K562 (cell line): ENCODE data around the gene ZNF124. TPM values are rescaled to one million over a fixed set of nuclear protein-coding genes. Genes with fewer than 3 reads are reported as not detected.
A peak's percentile ranks its signal among the peaks of the same experiment; 100 is the strongest.

Experiments used
- CBX5 ChIP-seq: IDR thresholded peaks from 2 replicates; pipeline ENCODE4 v1.6.1; 2014; ENCODE audit warnings: low read depth, borderline replicate concordance
- FOXK1 ChIP-seq: sonication (generic); formaldehyde crosslinking; IDR thresholded peaks from 2 replicates; pipeline ENCODE4 v1.8.0; 2022; ENCODE audit warnings: missing genetic modification reagents, mild to moderate bottlenecking, borderline replicate concordance
- ZNF224 ChIP-seq: sonication (generic); formaldehyde crosslinking; IDR thresholded peaks from 2 replicates; pipeline ENCODE4 v1.8.0; 2022; ENCODE audit warnings: mild to moderate bottlenecking, missing genetic modification reagents
- ZNF444 ChIP-seq: fragments of 250-450 bp; sonication (Bioruptor Pico); IDR thresholded peaks from 2 replicates; pipeline ENCODE4 v1.4.0; 2020; ENCODE audit warnings: mild to moderate bottlenecking, moderate library complexity
- polyA plus RNA-seq, 8 experiments: library from polyadenylated mRNA; depleted of rRNA in 4 of 8; stranded (reverse) in 5 of 8; unstranded in 3 of 8; fragments of >200 nt; fragmentation: Nextera tagmentation in 2 of 8; fragmentation: Illumina TruSeq in 1 of 8; extraction: Ambion mirVana in 2 of 8; extraction: Trizol in 1 of 8; gene quantifications; 2 replicates each; pipeline versions ENCODE4 v1.2.1 to v1.2.3, GENCODE V29; 2011 to 2014; ENCODE audit warnings: inconsistent platforms in 1 of 8, missing spikeins in 1 of 8
- total RNA-seq, 7 experiments: library from RNA; depleted of rRNA in 6 of 7; stranded (reverse); fragments of >200 nt in 6 of 7; fragmentation: Illumina TruSeq in 2 of 7; extraction: Trizol in 2 of 7; gene quantifications; 2 replicates each; pipeline versions ENCODE4 v1.2.1 to v1.2.3, GENCODE V29; 2011 to 2021; ENCODE audit warnings: low replicate concordance in 1 of 7
- TF ChIP-seq, protein P1 (sequence below): fragments of 450-650 bp; IDR thresholded peaks from 2 replicates; pipeline ENCODE4 v1.6.1; 2016; ENCODE audit warnings: mild to moderate bottlenecking, moderate library complexity
- TF ChIP-seq, protein P2 (sequence below): fragments of 150-350 bp; IDR thresholded peaks from 2 replicates; pipeline ENCODE4 v1.6.1; 2014; ENCODE audit warnings: low read depth, mild to moderate bottlenecking, low read length, borderline replicate concordance
- TF ChIP-seq, protein P3 (sequence below): sonication (generic); formaldehyde crosslinking; IDR thresholded peaks from 2 replicates; pipeline ENCODE4 v1.5.0; 2020; ENCODE audit warnings: missing genetic modification reagents
- TF ChIP-seq, protein P4 (sequence below), 2 experiments: fragments of 450-650 bp in 1 of 2; sonication (generic) in 1 of 2; formaldehyde crosslinking; conservative IDR thresholded peaks; 2 replicates each; pipeline versions ENCODE4 v1.4.0 to v1.8.1; 2020 to 2022; ENCODE audit warnings: mild to moderate bottlenecking in 1 of 2, missing genetic modification reagents in 1 of 2

The ZNF124 gene
- total and polyA plus RNA-seq, 9 of the 15 experiments (the other 6 are each of a cell fraction or from before 2014, with no cell fraction given): 7.6 to 71.5 (median 20.2) TPM

DNA sequence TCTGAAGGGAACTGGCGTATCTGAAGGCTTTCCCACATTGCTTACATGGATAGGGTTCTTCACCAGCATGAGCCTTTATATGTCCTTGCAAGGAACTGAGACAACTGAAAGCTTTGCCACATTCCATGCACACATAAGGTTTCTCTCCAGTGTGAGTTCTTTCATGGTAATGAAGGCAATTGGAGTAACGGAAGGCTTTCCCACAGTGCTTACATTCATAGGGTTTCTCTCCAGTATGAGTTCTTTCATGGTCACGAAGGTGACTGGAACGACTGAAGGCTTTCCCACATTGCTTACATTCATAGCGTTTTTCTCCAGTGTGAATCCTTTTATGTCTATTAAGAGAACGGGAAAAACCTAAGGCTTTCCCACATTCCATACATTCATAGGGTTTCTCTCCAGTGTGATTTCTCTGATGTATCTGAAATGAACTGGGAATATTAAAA is 15.0 kb downstream of the ZNF124 start (continued):
- TF ChIP-seq, protein P1, sequence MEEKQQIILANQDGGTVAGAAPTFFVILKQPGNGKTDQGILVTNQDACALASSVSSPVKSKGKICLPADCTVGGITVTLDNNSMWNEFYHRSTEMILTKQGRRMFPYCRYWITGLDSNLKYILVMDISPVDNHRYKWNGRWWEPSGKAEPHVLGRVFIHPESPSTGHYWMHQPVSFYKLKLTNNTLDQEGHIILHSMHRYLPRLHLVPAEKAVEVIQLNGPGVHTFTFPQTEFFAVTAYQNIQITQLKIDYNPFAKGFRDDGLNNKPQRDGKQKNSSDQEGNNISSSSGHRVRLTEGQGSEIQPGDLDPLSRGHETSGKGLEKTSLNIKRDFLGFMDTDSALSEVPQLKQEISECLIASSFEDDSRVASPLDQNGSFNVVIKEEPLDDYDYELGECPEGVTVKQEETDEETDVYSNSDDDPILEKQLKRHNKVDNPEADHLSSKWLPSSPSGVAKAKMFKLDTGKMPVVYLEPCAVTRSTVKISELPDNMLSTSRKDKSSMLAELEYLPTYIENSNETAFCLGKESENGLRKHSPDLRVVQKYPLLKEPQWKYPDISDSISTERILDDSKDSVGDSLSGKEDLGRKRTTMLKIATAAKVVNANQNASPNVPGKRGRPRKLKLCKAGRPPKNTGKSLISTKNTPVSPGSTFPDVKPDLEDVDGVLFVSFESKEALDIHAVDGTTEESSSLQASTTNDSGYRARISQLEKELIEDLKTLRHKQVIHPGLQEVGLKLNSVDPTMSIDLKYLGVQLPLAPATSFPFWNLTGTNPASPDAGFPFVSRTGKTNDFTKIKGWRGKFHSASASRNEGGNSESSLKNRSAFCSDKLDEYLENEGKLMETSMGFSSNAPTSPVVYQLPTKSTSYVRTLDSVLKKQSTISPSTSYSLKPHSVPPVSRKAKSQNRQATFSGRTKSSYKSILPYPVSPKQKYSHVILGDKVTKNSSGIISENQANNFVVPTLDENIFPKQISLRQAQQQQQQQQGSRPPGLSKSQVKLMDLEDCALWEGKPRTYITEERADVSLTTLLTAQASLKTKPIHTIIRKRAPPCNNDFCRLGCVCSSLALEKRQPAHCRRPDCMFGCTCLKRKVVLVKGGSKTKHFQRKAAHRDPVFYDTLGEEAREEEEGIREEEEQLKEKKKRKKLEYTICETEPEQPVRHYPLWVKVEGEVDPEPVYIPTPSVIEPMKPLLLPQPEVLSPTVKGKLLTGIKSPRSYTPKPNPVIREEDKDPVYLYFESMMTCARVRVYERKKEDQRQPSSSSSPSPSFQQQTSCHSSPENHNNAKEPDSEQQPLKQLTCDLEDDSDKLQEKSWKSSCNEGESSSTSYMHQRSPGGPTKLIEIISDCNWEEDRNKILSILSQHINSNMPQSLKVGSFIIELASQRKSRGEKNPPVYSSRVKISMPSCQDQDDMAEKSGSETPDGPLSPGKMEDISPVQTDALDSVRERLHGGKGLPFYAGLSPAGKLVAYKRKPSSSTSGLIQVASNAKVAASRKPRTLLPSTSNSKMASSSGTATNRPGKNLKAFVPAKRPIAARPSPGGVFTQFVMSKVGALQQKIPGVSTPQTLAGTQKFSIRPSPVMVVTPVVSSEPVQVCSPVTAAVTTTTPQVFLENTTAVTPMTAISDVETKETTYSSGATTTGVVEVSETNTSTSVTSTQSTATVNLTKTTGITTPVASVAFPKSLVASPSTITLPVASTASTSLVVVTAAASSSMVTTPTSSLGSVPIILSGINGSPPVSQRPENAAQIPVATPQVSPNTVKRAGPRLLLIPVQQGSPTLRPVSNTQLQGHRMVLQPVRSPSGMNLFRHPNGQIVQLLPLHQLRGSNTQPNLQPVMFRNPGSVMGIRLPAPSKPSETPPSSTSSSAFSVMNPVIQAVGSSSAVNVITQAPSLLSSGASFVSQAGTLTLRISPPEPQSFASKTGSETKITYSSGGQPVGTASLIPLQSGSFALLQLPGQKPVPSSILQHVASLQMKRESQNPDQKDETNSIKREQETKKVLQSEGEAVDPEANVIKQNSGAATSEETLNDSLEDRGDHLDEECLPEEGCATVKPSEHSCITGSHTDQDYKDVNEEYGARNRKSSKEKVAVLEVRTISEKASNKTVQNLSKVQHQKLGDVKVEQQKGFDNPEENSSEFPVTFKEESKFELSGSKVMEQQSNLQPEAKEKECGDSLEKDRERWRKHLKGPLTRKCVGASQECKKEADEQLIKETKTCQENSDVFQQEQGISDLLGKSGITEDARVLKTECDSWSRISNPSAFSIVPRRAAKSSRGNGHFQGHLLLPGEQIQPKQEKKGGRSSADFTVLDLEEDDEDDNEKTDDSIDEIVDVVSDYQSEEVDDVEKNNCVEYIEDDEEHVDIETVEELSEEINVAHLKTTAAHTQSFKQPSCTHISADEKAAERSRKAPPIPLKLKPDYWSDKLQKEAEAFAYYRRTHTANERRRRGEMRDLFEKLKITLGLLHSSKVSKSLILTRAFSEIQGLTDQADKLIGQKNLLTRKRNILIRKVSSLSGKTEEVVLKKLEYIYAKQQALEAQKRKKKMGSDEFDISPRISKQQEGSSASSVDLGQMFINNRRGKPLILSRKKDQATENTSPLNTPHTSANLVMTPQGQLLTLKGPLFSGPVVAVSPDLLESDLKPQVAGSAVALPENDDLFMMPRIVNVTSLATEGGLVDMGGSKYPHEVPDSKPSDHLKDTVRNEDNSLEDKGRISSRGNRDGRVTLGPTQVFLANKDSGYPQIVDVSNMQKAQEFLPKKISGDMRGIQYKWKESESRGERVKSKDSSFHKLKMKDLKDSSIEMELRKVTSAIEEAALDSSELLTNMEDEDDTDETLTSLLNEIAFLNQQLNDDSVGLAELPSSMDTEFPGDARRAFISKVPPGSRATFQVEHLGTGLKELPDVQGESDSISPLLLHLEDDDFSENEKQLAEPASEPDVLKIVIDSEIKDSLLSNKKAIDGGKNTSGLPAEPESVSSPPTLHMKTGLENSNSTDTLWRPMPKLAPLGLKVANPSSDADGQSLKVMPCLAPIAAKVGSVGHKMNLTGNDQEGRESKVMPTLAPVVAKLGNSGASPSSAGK: no peak
- no peak for TF ChIP-seq FOXK1
- 0 out of 2 replicates have a peak, but pooled peaks have one; percentile 16 for TF ChIP-seq CBX5
- TF ChIP-seq, protein P2, sequence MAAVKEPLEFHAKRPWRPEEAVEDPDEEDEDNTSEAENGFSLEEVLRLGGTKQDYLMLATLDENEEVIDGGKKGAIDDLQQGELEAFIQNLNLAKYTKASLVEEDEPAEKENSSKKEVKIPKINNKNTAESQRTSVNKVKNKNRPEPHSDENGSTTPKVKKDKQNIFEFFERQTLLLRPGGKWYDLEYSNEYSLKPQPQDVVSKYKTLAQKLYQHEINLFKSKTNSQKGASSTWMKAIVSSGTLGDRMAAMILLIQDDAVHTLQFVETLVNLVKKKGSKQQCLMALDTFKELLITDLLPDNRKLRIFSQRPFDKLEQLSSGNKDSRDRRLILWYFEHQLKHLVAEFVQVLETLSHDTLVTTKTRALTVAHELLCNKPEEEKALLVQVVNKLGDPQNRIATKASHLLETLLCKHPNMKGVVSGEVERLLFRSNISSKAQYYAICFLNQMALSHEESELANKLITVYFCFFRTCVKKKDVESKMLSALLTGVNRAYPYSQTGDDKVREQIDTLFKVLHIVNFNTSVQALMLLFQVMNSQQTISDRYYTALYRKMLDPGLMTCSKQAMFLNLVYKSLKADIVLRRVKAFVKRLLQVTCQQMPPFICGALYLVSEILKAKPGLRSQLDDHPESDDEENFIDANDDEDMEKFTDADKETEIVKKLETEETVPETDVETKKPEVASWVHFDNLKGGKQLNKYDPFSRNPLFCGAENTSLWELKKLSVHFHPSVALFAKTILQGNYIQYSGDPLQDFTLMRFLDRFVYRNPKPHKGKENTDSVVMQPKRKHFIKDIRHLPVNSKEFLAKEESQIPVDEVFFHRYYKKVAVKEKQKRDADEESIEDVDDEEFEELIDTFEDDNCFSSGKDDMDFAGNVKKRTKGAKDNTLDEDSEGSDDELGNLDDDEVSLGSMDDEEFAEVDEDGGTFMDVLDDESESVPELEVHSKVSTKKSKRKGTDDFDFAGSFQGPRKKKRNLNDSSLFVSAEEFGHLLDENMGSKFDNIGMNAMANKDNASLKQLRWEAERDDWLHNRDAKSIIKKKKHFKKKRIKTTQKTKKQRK: no peak
- no peak for TF ChIP-seq ZNF224
- TF ChIP-seq, protein P3, sequence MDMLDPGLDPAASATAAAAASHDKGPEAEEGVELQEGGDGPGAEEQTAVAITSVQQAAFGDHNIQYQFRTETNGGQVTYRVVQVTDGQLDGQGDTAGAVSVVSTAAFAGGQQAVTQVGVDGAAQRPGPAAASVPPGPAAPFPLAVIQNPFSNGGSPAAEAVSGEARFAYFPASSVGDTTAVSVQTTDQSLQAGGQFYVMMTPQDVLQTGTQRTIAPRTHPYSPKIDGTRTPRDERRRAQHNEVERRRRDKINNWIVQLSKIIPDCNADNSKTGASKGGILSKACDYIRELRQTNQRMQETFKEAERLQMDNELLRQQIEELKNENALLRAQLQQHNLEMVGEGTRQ (CRISPR knock-in tag): no peak
- TF ChIP-seq, protein P4, sequence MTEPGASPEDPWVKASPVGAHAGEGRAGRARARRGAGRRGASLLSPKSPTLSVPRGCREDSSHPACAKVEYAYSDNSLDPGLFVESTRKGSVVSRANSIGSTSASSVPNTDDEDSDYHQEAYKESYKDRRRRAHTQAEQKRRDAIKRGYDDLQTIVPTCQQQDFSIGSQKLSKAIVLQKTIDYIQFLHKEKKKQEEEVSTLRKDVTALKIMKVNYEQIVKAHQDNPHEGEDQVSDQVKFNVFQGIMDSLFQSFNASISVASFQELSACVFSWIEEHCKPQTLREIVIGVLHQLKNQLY (CRISPR knock-in tag; conservative IDR thresholded peaks at IDR 0.05): no peak
- TF ChIP-seq ZNF444 (CRISPR knock-in tag): no peak
